Fibroblast of gingiva (primary cell): ENCODE measurements around the gene DUSP10.

Experiments used
- DNase-seq: peaks from one replicate; pipeline ENCODE4 v3.0.0-alpha.2; 2011; ENCODE audit warnings: low read depth

Gene DUSP10

DNA sequence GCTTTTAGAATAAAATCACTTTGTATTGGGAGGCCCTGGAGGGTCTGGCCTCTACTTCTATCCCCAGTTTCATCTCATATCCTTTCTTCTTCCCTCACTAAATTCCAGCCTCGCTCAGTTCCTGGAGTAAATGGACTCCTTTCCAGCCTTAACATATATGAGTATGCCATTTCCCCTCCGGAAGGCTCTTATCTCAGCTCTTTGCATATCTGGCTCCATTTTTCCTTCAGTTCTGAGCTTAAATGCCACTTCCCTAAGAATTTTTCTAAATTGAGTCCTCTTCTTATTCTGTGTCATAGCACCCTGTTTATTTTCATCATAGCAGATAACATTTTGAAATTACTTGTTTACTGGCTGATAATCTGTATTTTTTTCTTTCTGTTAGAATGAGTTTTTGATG, 20.2 kb upstream of the DUSP10 start:
- no peak for DNase-seq

DNA sequence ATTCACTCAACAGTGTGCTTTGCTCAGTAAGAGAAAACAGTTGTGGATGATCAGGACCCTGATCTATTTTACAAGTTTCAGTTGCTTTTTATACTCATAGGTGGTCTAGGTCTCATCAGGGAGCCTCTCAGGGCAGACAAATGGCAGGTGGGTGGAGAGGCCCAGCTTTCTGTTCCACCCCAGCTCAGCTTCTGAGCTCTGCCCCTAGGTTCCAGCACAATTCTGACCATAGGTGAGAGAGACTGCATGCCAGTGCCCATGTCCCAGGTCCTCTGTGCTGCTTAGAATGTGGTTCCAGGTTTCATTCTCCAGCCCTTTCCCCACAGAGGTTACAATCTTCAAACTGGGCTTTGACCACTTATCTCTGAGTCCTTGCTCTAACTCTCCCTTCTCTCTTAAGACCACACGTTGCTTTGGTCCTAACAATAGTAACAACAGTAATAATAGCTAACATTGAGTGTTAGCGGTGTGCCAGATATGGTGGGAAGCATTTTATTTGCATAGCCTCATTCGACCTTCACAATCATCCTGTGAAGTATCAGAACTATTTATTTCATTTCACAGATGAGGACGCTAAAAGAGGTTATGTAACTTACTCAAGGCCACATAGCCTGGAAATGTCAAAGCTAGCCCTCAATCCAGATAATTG, 19.6 kb upstream of the DUSP10 start:
- DNase-seq, result no peak

DNA sequence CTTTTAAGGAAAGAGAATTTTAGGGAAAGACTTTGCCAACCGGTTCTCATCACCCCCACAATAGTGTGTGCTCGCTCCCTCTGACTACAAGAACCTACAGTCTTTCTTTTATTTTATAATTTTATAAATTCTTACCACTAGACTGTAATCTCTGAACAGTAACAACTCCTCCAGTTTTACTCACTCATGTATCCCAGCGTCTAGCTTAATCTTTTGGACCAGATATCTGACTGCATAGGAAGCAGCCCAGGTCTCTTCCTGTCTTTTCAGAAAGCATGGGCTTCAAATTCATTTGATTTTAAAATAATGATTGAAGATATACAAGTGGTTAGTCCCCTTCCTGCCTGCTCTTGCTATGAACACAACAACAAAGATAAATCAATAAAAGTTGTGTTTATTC, 19.0 kb upstream of the DUSP10 start:
- DNase-seq, result no peak

DNA sequence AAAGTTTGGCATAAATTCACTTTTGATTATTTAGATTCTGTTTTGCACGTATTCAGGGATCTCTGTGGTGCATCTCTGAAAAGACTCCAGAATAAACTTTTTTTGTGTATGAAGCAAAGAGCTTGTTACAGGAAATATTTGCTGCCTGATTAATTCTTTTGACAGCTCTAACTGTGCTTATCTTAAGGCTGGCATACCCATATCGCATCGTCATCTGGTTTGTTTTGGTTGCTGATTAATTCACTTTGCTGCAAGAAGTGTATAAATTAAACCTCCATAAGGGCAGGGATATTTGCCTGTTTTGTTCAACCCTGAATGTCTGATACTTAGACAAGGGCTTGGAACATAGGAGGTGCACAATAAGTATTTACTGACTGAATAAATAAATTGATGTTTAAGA, 17.5 kb upstream of the DUSP10 start:
- no peak for DNase-seq

DNA sequence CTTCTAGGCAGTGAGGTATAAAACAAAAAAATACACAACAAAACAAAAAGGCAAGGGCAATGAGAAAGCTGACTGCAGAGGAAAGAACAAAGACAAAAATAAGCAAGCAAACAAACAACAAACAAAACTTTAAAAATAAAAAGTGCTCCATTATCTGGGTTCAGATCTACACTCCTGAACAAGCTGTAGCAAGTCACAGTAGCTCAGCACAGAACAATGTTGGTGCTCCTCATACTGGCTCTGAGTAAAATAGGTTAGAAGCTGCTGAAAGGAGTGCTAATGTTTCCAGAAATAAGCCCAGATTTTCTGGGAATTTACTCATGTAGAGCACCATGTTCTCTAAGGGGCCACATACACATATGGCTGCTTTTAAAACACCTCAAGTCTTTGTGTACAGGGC, 16.6 kb upstream of the DUSP10 start:
- no peak for DNase-seq

DNA sequence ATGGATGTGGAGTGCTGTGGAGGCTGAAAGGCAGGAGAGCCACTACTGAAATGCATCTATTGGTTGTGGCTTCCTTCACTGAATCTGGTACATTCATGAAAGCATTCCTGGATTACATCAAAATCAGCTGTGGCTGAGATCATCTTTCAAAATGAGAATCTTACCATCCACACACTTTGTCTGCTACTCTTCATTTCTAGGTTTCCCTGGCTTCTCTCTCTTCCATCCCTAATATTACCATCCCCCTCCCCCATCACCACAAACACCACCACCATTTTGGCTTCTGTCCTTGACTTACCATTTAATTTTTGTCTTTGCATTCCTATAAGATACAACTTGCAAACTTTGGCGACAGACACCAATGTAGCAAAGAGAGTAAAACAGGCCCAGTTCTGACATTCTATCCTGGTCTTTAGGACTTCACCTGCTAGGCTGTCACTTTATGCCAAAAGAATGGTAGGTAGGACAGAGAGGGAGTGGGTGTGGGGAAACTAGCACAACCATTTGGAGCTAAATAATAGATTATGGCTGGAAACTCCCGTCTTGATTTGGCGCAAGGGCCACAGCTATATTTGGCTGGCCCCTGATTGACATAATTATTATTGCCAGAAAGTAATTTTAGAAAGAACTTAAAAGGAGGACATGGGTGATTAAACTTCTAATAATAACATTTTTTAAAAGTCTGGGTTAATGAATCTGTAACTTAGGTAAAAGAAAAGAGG, 15.1 kb upstream of the DUSP10 start:
- DNase-seq, result peak; percentile 34

DNA sequence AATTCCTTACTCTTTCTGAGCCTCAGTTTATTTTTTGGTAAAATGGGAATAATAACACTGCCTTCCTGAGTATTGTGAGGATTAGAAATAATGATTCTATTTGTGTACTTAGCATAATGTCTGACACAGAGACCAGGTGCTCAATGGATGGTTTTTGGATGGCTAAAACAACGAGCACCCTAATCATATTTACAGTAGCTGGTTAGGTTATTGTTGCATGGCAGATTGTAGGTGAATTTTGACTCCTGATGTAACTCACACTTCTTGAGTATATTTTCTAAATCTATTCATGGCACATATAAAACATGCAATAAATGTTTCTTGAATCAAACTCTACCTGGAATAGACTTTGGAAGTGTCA, 11.9 kb upstream of the DUSP10 start:
- no peak for DNase-seq

DNA sequence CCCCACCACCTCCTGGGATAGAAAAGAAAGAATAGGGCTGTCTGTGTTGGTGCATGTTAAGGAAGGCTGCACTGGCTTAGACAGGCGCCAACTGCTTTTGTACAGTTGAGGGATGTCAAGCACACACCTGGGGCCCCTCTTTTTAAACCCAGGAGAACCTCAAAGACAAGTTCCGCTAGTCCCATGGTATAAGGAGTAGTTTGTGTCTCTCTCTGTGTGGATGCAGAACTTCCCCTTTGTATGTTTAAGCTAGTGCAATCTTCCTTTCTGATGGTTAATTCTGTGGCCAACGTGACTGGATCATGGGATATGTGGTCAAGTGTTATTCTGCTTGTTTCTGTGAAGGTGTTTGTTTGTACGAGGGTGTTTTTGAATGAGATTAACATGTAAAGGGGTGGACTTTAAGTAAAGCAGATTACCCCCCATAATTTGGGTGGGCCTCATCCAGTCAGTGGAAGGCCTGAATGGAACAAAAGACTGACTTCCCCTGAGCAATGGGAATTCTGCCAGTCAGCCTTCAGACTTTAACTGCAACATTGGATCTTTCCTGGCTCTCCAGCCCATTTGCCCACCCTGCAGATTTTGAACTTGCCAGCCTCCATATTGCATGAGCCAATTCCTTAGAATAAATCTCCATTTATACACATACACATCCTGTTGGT, 9.5 kb upstream of the DUSP10 start:
- no peak for DNase-seq

DNA sequence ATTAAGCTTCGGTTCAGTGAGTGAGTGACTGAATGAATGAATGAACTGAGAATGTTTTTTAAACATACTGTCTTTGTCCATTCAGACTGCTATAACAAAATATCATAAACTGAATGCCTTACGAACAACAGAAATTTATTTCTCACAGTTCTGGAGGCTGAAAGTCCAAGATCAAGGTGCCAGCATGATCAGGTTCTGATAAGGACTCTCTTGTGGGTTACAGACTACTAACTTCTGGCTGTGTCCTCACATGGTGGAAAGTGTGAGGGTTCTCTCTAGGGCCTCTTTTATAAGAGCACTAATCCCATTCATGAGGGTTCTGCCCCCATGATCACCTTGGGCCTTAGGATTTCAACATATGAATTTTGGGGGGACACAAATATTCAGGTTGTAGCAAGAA, 7.1 kb upstream of the DUSP10 start:
- DNase-seq, result no peak

DNA sequence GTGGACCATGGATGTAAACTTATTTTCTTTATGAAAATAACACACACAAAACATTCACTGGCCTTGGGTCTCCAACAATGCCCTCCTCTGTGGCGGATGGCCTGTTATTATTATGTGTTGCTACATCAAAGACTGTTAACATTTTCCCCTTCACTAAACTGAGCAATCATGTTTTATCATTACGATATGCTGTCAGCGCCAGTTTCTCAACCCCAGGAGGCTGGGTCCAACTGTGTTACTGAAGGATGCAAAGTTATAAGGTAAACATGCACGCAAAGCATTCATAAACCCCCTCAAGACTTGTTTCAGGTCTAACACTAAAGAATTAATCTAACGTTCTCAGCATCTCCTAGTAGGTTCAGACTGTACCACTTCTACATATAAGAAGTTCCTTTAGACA, 6.0 kb upstream of the DUSP10 start:
- no peak for DNase-seq

DNA sequence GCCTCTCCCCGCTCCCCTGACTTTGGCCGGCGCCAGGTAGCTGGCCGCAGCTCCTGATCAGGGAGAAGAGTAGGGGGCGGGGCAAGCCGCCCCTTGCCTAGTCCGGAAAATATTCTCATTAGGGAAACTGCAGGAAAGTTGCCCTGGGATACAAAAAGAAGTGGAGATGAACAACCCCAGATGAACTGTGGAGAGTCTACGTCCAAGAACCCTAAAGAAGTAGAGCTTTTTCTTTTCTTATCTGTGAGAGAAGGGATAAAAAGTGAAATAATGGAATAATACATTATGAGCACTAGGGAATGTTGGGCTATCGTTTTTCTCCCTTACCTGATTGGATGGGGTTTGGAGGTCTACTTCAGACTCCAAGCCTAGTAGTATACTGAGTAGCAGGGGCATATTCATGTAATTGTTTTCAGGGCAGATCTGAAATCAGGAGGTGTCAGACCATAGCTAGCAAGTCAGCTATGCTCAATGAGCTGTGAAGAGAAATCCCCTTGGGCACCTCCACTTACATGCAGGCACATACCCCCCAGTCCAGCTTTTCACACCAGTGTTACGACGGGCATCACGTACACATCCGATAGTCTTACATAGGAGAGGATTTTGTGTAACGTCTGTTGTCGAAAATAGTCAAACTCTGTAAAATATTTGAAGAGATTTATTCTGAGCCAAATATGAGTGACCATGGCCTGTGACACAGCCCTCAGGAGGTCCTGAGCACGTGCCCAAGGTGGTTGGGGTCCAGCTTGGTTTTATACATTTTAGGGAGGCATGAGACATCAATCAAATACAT, 1.7 kb upstream of the DUSP10 start:
- DNase-seq, result no peak

DNA sequence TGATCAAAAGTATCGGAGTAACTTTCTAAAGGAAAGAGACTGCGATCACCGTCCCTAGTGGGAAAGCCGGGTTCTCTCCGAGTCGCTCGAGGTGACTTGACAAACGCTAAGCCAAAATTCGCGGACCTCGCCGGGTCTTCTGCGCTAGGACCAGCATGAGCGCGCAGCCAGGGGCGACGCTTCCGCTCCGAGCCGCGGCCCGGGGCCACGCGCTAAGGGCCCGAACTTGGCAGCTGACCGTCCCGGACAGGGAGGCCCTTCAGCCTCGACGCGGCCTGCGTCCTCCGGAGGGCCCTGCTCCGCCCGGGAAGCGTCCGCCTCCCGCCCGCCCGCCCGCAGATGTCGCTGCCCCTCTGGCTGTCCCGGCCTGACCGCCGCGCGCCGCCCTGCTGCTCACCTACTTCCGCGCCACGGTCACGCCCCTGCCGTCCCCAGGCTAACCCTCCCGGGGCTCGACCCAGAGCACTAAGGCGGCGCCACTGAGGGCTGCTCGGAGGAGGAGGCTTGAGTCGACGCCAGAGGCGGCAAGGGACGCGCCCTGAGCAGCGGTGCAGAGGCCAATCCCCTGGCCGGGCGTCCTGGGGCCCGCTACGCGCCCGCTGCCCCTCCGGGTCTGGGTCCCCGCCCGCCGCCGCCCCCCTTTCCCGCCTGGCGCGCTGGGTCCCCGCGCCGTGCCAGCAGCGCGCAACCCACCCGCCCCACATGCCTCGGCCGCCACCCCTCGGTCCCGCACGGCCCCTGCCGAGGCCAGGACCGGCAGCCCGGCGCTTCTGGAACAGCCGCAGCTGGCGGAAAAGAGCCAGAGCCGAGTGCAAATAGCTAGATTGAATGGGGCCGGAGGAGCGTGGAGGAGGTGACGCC, 896 bp upstream of the DUSP10 start:
- DNase-seq, result peak; percentile 90

DNA sequence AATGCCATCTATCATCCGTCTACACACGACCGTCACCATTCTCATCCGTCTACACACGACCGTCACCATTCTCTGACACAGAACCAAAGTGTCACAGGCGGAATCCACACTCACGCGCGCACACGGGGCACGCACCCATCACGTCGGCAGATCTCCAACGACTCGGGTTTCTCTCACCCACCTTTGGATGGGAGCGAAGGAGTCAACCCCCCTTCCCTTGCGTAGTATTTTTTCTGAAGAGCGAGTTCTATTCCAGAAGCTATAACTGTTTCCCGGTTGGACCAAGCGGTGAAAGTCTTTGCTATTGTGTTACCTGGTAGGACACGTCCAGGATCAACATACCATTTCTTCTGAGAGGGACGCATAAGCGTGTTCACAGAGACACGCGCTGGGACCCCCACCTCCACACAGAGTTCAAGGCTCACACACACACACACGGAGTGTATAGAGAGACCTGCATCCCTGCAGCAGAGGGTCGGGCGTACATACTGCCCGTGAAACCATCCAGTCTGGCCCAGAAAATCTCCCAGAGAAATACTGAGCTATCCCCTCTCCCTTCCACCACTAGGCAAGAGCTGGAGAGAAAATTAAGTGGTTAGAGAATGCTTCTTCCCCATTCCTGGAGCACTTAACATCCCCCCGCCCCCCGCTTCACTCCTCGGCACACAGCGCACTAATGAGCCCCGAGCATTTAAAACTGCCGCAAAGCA, 741 bp downstream of the DUSP10 start:
- DNase-seq, result peak; percentile 34

DNA sequence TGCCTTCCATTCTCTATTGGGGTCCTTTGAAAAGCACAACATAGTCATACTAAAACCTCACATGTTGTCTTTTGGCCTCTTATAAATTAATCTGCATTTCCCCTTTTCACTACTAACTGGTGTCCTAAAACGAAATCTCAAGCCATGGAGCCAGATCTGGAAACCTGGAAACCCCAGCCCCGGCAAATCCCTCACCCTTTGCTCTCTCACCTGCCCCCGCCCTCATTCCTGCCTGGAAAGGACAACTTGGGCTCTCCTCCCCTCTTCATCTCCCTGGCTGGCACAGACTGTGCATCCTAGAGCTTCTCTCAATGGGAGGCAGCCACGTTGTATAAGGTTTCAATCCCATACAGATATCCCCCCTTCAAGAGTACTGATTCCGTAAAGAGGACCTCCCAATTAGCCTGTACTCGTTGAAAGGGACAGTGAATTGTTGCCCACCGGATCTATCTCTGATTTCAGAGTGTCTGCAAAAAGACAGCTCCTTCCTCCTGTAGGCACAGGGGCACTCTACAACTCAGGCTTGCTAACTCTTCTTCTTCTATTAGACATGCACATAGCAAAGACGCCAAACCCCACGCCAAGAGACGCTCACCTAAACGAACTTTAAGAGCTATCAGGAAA, 1.4 kb downstream of the DUSP10 start:
- no peak for DNase-seq

DNA sequence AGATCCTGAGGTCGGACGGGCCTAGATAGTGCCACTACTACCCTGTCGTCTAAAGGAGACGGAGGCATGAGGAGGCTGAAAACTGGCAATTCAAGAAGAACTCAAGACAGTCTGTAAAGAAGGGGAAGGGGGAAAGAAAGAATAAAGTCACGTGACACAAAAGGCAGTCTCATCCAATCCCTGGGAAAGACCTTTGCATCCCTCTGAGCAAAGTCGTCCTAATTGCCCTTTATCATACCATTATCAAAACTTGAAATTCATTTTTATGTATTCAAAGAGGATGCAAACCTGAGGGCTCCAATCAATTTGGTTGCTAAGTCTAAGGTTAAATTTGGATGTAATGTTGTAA, 2.2 kb downstream of the DUSP10 start:
- no peak for DNase-seq

DNA sequence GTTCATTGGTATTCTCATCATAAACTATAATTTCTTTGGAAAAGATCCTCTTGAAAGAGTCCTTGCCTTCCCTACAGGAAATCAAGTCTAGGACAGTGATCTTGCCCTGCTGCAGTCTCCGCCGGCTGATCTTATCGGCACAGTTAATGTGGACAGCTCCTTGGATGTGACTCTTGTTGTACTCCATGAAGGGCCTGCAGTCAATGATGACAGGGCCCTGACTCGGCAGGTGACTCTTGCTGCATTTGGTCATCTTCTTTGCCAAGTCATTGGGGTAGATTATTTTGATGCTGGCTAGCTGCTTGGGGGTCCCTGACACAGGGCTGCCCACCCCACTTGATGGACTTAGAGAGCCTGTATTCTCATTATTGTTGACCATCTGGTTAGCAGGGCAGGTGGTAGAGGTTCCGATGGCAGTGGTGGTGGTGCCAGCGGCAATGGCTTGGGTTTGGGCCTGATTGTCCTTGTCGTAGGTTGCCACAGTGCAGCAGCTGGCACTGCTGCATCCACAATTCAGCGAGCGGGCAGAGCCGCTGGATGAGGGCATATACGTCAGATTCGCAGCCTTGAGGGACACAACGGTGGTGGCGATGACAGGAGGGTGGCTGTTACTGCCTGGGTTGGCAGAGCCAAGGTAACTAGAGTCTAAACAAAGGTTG, 2.7 kb downstream of the DUSP10 start:
- DNase-seq, result no peak

DNA sequence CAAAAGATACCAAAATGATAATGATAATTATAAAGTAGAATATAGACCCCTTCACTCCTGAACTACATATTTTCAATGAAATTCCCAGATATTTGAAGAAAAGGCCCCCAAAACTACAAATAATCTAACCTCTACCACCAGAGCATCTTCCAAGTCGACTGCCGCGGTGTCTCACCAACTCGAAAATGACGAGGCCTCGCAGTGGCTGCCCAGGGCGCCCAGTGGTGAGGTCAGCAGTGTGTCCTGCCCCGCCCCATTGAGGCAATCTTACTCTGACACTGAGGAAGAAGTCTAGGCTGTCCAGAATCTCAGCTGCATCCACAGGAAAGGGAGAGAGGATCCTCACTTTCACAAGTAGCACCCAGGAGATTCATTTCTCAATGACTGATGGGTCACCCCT, 5.2 kb downstream of the DUSP10 start:
- DNase-seq, result no peak

DNA sequence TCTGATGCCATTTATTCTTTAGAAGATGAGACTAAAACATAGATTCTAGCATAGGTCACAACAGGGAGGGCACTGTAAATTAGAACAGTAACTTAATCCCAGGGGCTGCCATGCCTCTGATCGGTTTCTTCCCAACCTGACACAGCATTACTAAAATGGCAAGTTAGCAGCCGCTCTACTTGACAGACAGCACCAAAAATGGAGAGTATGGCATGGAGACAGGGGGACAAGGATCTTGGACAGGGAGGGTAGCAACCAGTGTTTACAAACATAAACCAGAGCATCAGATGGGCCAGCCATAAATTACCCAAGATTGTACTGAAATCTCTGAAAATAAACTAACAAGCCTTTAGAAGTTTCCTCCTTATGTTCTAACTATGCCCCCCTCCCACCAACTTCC, 5.9 kb downstream of the DUSP10 start:
- peak; percentile 36 for DNase-seq

DNA sequence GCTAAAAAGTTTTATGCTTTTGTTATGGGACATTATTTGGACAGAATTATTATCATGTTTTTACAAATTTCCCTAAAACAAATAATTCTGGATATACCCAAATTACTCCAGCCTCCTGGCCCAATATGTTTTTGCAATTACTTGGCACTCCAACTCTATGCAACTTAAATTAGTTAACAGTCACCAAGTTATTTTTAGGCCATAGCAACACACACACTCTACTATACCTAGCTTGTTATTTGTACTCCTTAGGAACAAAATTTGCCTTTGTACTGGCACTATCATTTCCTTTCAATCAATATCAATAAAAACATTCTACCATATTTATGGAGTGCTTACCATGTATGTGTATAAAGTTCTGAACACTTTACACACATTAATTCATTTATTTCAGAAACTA, 7.7 kb downstream of the DUSP10 start:
- no peak for DNase-seq

DNA sequence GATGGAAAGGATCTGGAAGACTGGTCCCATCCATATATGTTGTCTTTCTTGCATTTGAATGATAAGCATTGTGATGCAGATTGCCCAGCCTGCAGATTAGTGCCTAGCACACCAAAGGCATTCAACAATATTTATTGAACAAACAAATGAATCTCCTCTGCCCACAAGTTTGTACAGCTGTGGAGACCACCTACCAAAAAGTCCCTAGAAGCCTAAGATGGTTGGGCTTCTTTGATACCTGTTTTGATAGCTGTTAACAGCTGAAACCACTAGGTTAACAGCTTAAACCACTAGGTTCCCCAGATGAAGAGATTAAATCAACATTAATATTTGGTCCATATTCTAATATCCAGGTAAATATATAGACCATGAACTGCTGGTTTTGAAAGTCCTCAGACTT, 9.8 kb downstream of the DUSP10 start:
- no peak for DNase-seq
